B cell (primary cell): ENCODE measurements around the gene KLHL20. TPM values are rescaled to one million over a fixed set of nuclear protein-coding genes. Genes with fewer than 3 reads are reported as not detected.

Experiments used
- ATAC-seq: fragments of 200-7000 bp; cut with Tn5 transposase; one replicate; pipeline ENCODE4 v1.10.0; 2021; ENCODE audit warnings: low read depth, mild to moderate bottlenecking, moderate number of reproducible peaks, moderate library complexity
- CTCF ChIA-PET: fragments of 350-600 bp; sonication (Branson Sonifier 250); formaldehyde crosslinking; loops from one replicate; lab custom pipeline; 2021; ENCODE audit warnings: antibody characterized with exemption, inconsistent platforms; lab: Charles Lee
- POLR2A ChIA-PET: fragments of 350-600 bp; sonication (Branson Sonifier 250); formaldehyde crosslinking; loops from one replicate; lab custom pipeline; 2021; ENCODE audit warnings: antibody characterized with exemption; lab: Charles Lee
- DNase-seq: peaks from one replicate; pipeline ENCODE4 v3.0.0; 2013
- H2AFZ ChIP-seq: 2 replicates; pipeline ENCODE4 v1.6.1; 2012; ENCODE audit warnings: mild to moderate bottlenecking, low read depth, low read length; ENCODE audit not compliant: insufficient read depth, poor library complexity, severe bottlenecking
- H3K27ac ChIP-seq, 2 donors: 1 replicate in 1 of 2; 2 replicates in 1 of 2; pipeline ENCODE4 v1.5.1; 2012 to 2013; ENCODE audit warnings: low read length in 2 of 2, mild to moderate bottlenecking in 2 of 2, moderate library complexity in 1 of 2
- H3K27me3 ChIP-seq, 4 experiments: fragments of 200-600 bp in 1 of 4; sonication (generic) in 1 of 4; replicated peaks in 1 of 4; 1 replicate in 2 of 4; 2 replicates in 2 of 4; pipeline versions ENCODE4 v1.6.1 to v1.7.0; 2013 to 2016; ENCODE audit warnings: low read length in 3 of 4, mild to moderate bottlenecking in 2 of 4, mixed read lengths in 1 of 4, moderate library complexity in 1 of 4; ENCODE audit not compliant: insufficient read depth in 4 of 4, control insufficient read depth in 3 of 4; ENCODE audit errors: control extremely low read depth in 1 of 4
- H3K36me3 ChIP-seq, 2 experiments: replicated peaks in 1 of 2; 1 replicate in 1 of 2; 2 replicates in 1 of 2; pipeline versions ENCODE4 v1.6.1 to v1.7.1; 2013; ENCODE audit warnings: low read length in 1 of 2; ENCODE audit not compliant: insufficient read depth in 2 of 2, control insufficient read depth in 1 of 2; ENCODE audit errors: control extremely low read depth in 1 of 2, extremely low read depth in 1 of 2
- H3K4me1 ChIP-seq, 2 donors: fragments of 200-600 bp in 1 of 2; sonication (generic) in 1 of 2; 1 replicate in 1 of 2; 2 replicates in 1 of 2; pipeline versions ENCODE4 v1.5.1 to v1.6.1; 2013 to 2017; ENCODE audit warnings: low read length in 2 of 2; ENCODE audit not compliant: control insufficient read depth in 2 of 2, insufficient read depth in 2 of 2
- H3K4me2 ChIP-seq: replicated peaks from 2 replicates; pipeline ENCODE3; 2012; ENCODE audit warnings: mild to moderate bottlenecking, low read depth, low read length; ENCODE audit not compliant: poor library complexity, severe bottlenecking
- H3K4me3 ChIP-seq, 5 experiments: fragments of 200-600 bp in 1 of 5; sonication (generic) in 1 of 5; 1 replicate in 3 of 5; 2 replicates in 2 of 5; pipeline versions ENCODE4 v1.5.1 to v1.7.0; 2011 to 2016; ENCODE audit warnings: low read length in 4 of 5, mild to moderate bottlenecking in 4 of 5, low read depth in 2 of 5, control low read depth in 1 of 5, moderate library complexity in 1 of 5; ENCODE audit not compliant: insufficient read depth in 1 of 5; ENCODE audit errors: control extremely low read depth in 1 of 5, extremely low read depth in 1 of 5
- H3K79me2 ChIP-seq: fragments of 200-600 bp; sonication (generic); one replicate; pipeline ENCODE4 v1.6.0; 2016; ENCODE audit warnings: low read length; ENCODE audit not compliant: control insufficient read depth, insufficient read depth
- H3K9ac ChIP-seq: fragments of 200-600 bp; sonication (generic); 2 replicates; pipeline ENCODE4 v1.6.1; 2017; ENCODE audit warnings: mild to moderate bottlenecking, low read length, moderate library complexity
- H3K9me3 ChIP-seq, 3 donors: one replicate each; pipeline versions ENCODE4 v1.6.1 to v1.7.1; 2013; ENCODE audit warnings: low read length in 2 of 3; ENCODE audit not compliant: control insufficient read depth in 2 of 3, insufficient read depth in 1 of 3; ENCODE audit errors: control extremely low read depth in 1 of 3
- H4K20me1 ChIP-seq: 2 replicates; pipeline ENCODE4 v1.6.0; 2012; ENCODE audit warnings: mild to moderate bottlenecking, low read length; ENCODE audit not compliant: insufficient read depth, control insufficient read depth, poor library complexity, severe bottlenecking
- H3K27ac Mint-ChIP-seq: one replicate; pipeline ENCODE4 v1.8.0; 2021; ENCODE audit warnings: mixed read lengths
- H3K27me3 Mint-ChIP-seq: one replicate; pipeline ENCODE4 v1.8.0; 2021; ENCODE audit warnings: mixed read lengths
- H3K4me1 Mint-ChIP-seq: one replicate; pipeline ENCODE4 v1.8.0; 2021; ENCODE audit warnings: mixed read lengths
- H3K4me3 Mint-ChIP-seq: one replicate; pipeline ENCODE4 v1.8.0; 2021; ENCODE audit warnings: mixed read lengths
- H3K9me3 Mint-ChIP-seq: one replicate; pipeline ENCODE4 v1.8.0; 2022; ENCODE audit warnings: mixed read lengths; ENCODE audit not compliant: insufficient read depth
- CTCF ChIP-seq: fragments of 200-600 bp; IDR thresholded peaks from one replicate; pipeline ENCODE4 v1.8.0; 2022; ENCODE audit warnings: antibody characterized with exemption, mild to moderate bottlenecking
- EZH2 ChIP-seq: IDR thresholded peaks from 2 replicates; pipeline ENCODE4 v1.6.1; 2012; ENCODE audit warnings: borderline replicate concordance, low read depth, mild to moderate bottlenecking, moderate library complexity, low read length; ENCODE audit not compliant: insufficient read depth, poor library complexity, severe bottlenecking
- WGBS: methylation state at CpG from one replicate; pipeline ENCODE4 v1.1.5; 2013; ENCODE audit warnings: missing lambda C conversion rate; ENCODE audit not compliant: insufficient coverage; 5-methylcytosine and 5-hydroxymethylcytosine counted together
- intact Hi-C: fragments of 100-400 bp; cut with micrococcal nuclease; formaldehyde crosslinking; loops from one replicate; pipeline ENCODE4 v1.10.0; 2022
- polyA plus RNA-seq: library from polyadenylated mRNA; depleted of rRNA; stranded (reverse); fragments of >200 nt; gene quantifications from 2 replicates; pipeline ENCODE4 v1.2.3, GENCODE V29; 2012
- total RNA-seq, 2 donors: library from RNA; stranded (reverse); fragments of 120-200 nt in 1 of 2; gene quantifications; 1 replicate in 1 of 2; 2 replicates in 1 of 2; pipeline versions ENCODE4 v1.2.3 to v1.2.4, GENCODE V29; 2013 to 2022

KLHL20 gene
- total and polyA plus RNA-seq, 2 donors (not counting 1 experiment from before 2014, with no cell fraction given): 8.9 to 32.2 TPM

- H3K4me1 Mint-ChIP-seq: no peaks in the 10 kb centered on the region
- Histone ChIP-seq H3K4me3 (no peak overlapping the region), H3K79me2 (no peaks in the 10 kb centered on the region), H3K27ac (no peak overlapping the region), H3K4me1 (no peaks in the 10 kb centered on the region), H3K9me3 (no peaks in the 10 kb centered on the region), H3K36me3 (peaks cover 14 to 49% of the 10 kb centered on the region in 2 experiments), H4K20me1 (no peaks in the 10 kb centered on the region), H3K27me3 (no peaks in the 10 kb centered on the region), H2AFZ (no peak overlapping the region), H3K4me2 (no peak overlapping the region), H3K9ac (no peak overlapping the region)
- H3K27ac Mint-ChIP-seq: no peak overlapping the region
- H3K9me3 Mint-ChIP-seq: no peaks in the 10 kb centered on the region
- H3K4me3 Mint-ChIP-seq: no peak overlapping the region
- H3K27me3 Mint-ChIP-seq: no peaks in the 10 kb centered on the region
- WGBS: no CpG with 5 or more reads among the region's 4 CpGs
- TF ChIP-seq EZH2 (no peak), CTCF (no peak)
- DNase-seq (no peak), ATAC-seq (no peak)
- CTCF ChIA-PET: interaction anchor here (1.2 to 1.4 kb wide), 2 partner anchors 348 to 1035 kb away, joined by 3 to 4 read pairs; no protein-coding TSS in a partner anchor
- POLR2A ChIA-PET: no interaction called here
- intact Hi-C loops: no loop called here
These were observed 65.2 kb downstream of the KLHL20 start for GRCh38 chr1:173779936-173780335.

DNA sequence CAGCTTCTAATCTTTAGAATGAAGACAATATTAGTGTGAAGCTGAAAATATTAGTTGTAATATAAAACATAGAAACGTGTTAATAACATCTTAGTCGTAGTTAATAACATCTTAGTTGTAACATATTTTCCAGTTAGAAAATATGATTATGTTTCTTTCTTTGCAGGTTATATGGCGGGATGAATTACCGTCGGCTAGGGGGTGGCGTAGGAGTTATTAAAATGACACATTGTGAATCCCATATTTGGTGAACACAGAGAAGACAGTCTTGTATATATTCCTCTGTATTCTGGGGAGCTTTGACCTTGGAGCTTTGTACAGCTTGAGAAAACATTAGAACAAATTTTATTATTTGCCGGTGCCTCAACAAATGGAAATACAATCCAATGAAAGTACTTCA lies 70.2 kb downstream of the KLHL20 start:
- Histone ChIP-seq H2AFZ (no peak overlapping the region), H3K4me2 (no peak overlapping the region), H3K36me3 (peaks cover 9 to 39% of the 10 kb centered on the region in 2 experiments), H3K79me2 (no peaks in the 10 kb centered on the region), H3K4me1 (no peaks in the 10 kb centered on the region), H4K20me1 (no peaks in the 10 kb centered on the region), H3K9me3 (no peaks in the 10 kb centered on the region), H3K9ac (no peak overlapping the region), H3K4me3 (no peak overlapping the region), H3K27ac (no peak overlapping the region), H3K27me3 (no peaks in the 10 kb centered on the region)
- Mint-ChIP-seq H3K27ac (no peak overlapping the region), H3K4me1 (no peaks in the 10 kb centered on the region), H3K27me3 (no peaks in the 10 kb centered on the region), H3K9me3 (no peaks in the 10 kb centered on the region), H3K4me3 (no peak overlapping the region)
- TF ChIP-seq EZH2: no peak
- intact Hi-C loops: no loop called here
- DNase-seq (no peak), ATAC-seq (no peak)
- ChIA-PET POLR2A (no interaction called here), CTCF (no interaction called here)
- WGBS: no CpG with 5 or more reads among the region's 7 CpGs
